IMR-90 (cell line): Measurements from ENCODE around the gene SLC16A7. TPM values are rescaled to one million over a fixed set of nuclear protein-coding genes. Genes with fewer than 3 reads are reported as not detected.

Experiments used
- ATAC-seq: fragments of 200-7000 bp; cut with Tn5 transposase; 2 replicates; pipeline ENCODE4 v1.9.1; 2020; ENCODE audit warnings: low read depth, mild to moderate bottlenecking, moderate library complexity
- BruUV-seq: library from RNA; stranded (reverse); fragments of 400-500 nt; replicated peaks from 2 replicates; lab custom pipeline; 2021; lab: Mats Ljungman, UMichigan
- CTCF ChIA-PET: fragments of 300-600 bp; formaldehyde crosslinking; extraction: SDS; loops from one replicate; lab custom pipeline; 2021; ENCODE audit warnings: antibody characterized with exemption; lab: Yijun Ruan, JAX
- POLR2A ChIA-PET: fragments of 300-600 bp; sonication (Branson Sonifier 250); formaldehyde crosslinking; loops from one replicate; lab custom pipeline; 2022; ENCODE audit warnings: antibody characterized with exemption; ENCODE audit not compliant: unreplicated experiment; lab: Charles Lee
- DNase-seq: peaks from one replicate; pipeline ENCODE4 v3.0.0; 2013
- H2AFZ ChIP-seq: replicated peaks from 2 replicates; pipeline ENCODE3; 2013; ENCODE audit warnings: low read length, mild to moderate bottlenecking; ENCODE audit not compliant: poor library complexity
- H2AK5ac ChIP-seq: 2 replicates; pipeline ENCODE4 v1.6.1; 2013; ENCODE audit warnings: low read depth, low read length, inconsistent platforms
- H2AK9ac ChIP-seq: replicated peaks from 2 replicates; pipeline ENCODE3; 2013; ENCODE audit warnings: mild to moderate bottlenecking, low read depth, low read length, moderate library complexity; ENCODE audit not compliant: poor library complexity
- H2BK120ac ChIP-seq: 2 replicates; pipeline ENCODE4 v1.6.1; 2013; ENCODE audit warnings: low read depth, low read length, inconsistent platforms
- H2BK15ac ChIP-seq: 3 replicates; pipeline ENCODE4 v1.6.1; 2013; ENCODE audit warnings: low read depth, low read length, inconsistent platforms
- H2BK20ac ChIP-seq: 2 replicates; pipeline ENCODE4 v1.6.1; 2013; ENCODE audit warnings: low read depth, mild to moderate bottlenecking, inconsistent platforms, low read length, moderate library complexity
- H2BK5ac ChIP-seq: 2 replicates; pipeline ENCODE4 v1.6.1; 2013; ENCODE audit warnings: mild to moderate bottlenecking, low read depth, low read length, inconsistent platforms; ENCODE audit not compliant: poor library complexity, severe bottlenecking
- H3K14ac ChIP-seq: replicated peaks from 2 replicates; pipeline ENCODE4 v1.6.1; 2013; ENCODE audit warnings: low read depth, low read length, inconsistent platforms
- H3K18ac ChIP-seq: 2 replicates; pipeline ENCODE4 v1.6.1; 2013; ENCODE audit warnings: low read depth, low read length, control low read depth
- H3K23ac ChIP-seq: 2 replicates; pipeline ENCODE4 v1.6.1; 2013; ENCODE audit warnings: low read depth, low read length, inconsistent platforms
- H3K27ac ChIP-seq: 2 replicates; pipeline ENCODE4 v1.5.1; 2013; ENCODE audit warnings: mild to moderate bottlenecking, control low read depth, low read length; ENCODE audit not compliant: insufficient read depth
- H3K27me3 ChIP-seq: 2 replicates; pipeline ENCODE4 v1.6.1; 2013; ENCODE audit warnings: low read length; ENCODE audit not compliant: control insufficient read depth, insufficient read depth
- H3K36me3 ChIP-seq: 2 replicates; pipeline ENCODE4 v1.6.1; 2013; ENCODE audit warnings: low read length, mixed read lengths; ENCODE audit not compliant: control insufficient read depth, insufficient read depth
- H3K4ac ChIP-seq: 2 replicates; pipeline ENCODE4 v1.6.1; 2013; ENCODE audit warnings: low read depth, low read length, inconsistent platforms
- H3K4me1 ChIP-seq: 2 replicates; pipeline ENCODE4 v1.6.1; 2013; ENCODE audit warnings: low read length, mixed read lengths; ENCODE audit not compliant: control insufficient read depth, insufficient read depth
- H3K4me2 ChIP-seq: 2 replicates; pipeline ENCODE4 v1.6.1; 2013; ENCODE audit warnings: low read depth, mild to moderate bottlenecking, control low read depth, low read length, moderate library complexity
- H3K4me3 ChIP-seq: 2 replicates; pipeline ENCODE4 v1.5.1; 2013; ENCODE audit warnings: low read depth, mild to moderate bottlenecking, control low read depth, low read length, moderate library complexity; ENCODE audit not compliant: insufficient read depth
- H3K56ac ChIP-seq: 2 replicates; pipeline ENCODE4 v1.6.1; 2013; ENCODE audit warnings: low read length, inconsistent platforms; ENCODE audit not compliant: insufficient read depth; ENCODE audit errors: extremely low read depth
- H3K79me1 ChIP-seq, 2 experiments: 2 replicates each; pipeline ENCODE4 v1.6.1; 2013; ENCODE audit warnings: low read length in 2 of 2, inconsistent platforms in 1 of 2, low read depth in 1 of 2
- H3K9ac ChIP-seq: 2 replicates; pipeline ENCODE4 v1.6.1; 2013; ENCODE audit warnings: low read depth, low read length, control low read depth
- H3K9me1 ChIP-seq: 2 replicates; pipeline ENCODE4 v1.6.1; 2013; ENCODE audit warnings: low read length, inconsistent platforms; ENCODE audit not compliant: insufficient read depth
- H3K9me3 ChIP-seq: 2 replicates; pipeline ENCODE4 v1.6.1; 2013; ENCODE audit warnings: low read length; ENCODE audit not compliant: control insufficient read depth, insufficient read depth
- H4K20me1 ChIP-seq: 2 replicates; pipeline ENCODE4 v1.6.1; 2013; ENCODE audit warnings: low read length, inconsistent platforms; ENCODE audit not compliant: insufficient read depth
- H4K5ac ChIP-seq: 2 replicates; pipeline ENCODE4 v1.6.1; 2013; ENCODE audit warnings: mild to moderate bottlenecking, low read depth, low read length, control low read depth
- H4K8ac ChIP-seq, 2 experiments: 2 replicates each; pipeline ENCODE4 v1.6.1; 2013; ENCODE audit warnings: low read depth in 2 of 2, low read length in 2 of 2, control low read depth in 1 of 2, inconsistent platforms in 1 of 2
- H4K91ac ChIP-seq: 2 replicates; pipeline ENCODE4 v1.6.1; 2013; ENCODE audit warnings: low read depth, low read length, inconsistent platforms; ENCODE audit not compliant: insufficient read depth
- BHLHE40 ChIP-seq: fragments of 150-350 bp; IDR thresholded peaks from 2 replicates; pipeline ENCODE4 v1.6.1; 2016; ENCODE audit warnings: mild to moderate bottlenecking, low read depth, low read length
- CEBPB ChIP-seq: IDR thresholded peaks from 2 replicates; pipeline ENCODE4 v1.6.1; 2012; ENCODE audit warnings: low read depth, low read length, improper control_type of control experiment
- CHD1 ChIP-seq: IDR thresholded peaks from 2 replicates; pipeline ENCODE4 v1.6.1; 2012; ENCODE audit warnings: low read depth, low read length, improper control_type of control experiment
- FOS ChIP-seq: fragments of 150-350 bp; IDR thresholded peaks from 2 replicates; pipeline ENCODE4 v1.6.1; 2016; ENCODE audit warnings: low read depth, low read length
- MAFK ChIP-seq: IDR thresholded peaks from 2 replicates; pipeline ENCODE4 v1.6.1; 2012; ENCODE audit warnings: low read depth, low read length, improper control_type of control experiment
- MAZ ChIP-seq: IDR thresholded peaks from 2 replicates; pipeline ENCODE4 v1.6.1; 2012; ENCODE audit warnings: low read depth, mild to moderate bottlenecking, low read length, improper control_type of control experiment, moderate library complexity, borderline replicate concordance
- MXI1 ChIP-seq: IDR thresholded peaks from 2 replicates; pipeline ENCODE4 v1.6.1; 2012; ENCODE audit warnings: low read depth, mild to moderate bottlenecking, low read length, moderate library complexity, borderline replicate concordance
- NFE2L2 ChIP-seq: fragments of 150-350 bp; IDR thresholded peaks from 2 replicates; pipeline ENCODE4 v1.6.1; 2016; ENCODE audit warnings: low read depth, mild to moderate bottlenecking, low read length
- POLR2A ChIP-seq: IDR thresholded peaks from 2 replicates; pipeline ENCODE4 v1.6.1; 2012; ENCODE audit warnings: mild to moderate bottlenecking, low read depth, low read length
- RAD21 ChIP-seq: IDR thresholded peaks from 2 replicates; pipeline ENCODE4 v1.6.1; 2012; ENCODE audit warnings: low read length, improper control_type of control experiment
- RCOR1 ChIP-seq: IDR thresholded peaks from 2 replicates; pipeline ENCODE4 v1.6.1; 2012; ENCODE audit warnings: mild to moderate bottlenecking, low read length, improper control_type of control experiment; ENCODE audit not compliant: insufficient replicate concordance
- RFX5 ChIP-seq: IDR thresholded peaks from 2 replicates; pipeline ENCODE4 v1.8.0; 2012; ENCODE audit warnings: low read depth, mild to moderate bottlenecking, low read length, moderate library complexity
- SMC3 ChIP-seq: fragments of 150-350 bp; IDR thresholded peaks from 2 replicates; pipeline ENCODE4 v1.6.1; 2016; ENCODE audit warnings: low read depth, mild to moderate bottlenecking, antibody characterized with exemption, low read length, moderate library complexity
- WGBS, 2 experiments: methylation state at CpG; one replicate each; pipeline versions ENCODE4 v1.1.5 to v1.1.7; 2013; ENCODE audit warnings: missing lambda C conversion rate in 2 of 2; ENCODE audit not compliant: insufficient read length in 1 of 2; ENCODE audit errors: extremely low coverage in 2 of 2; 5-methylcytosine and 5-hydroxymethylcytosine counted together
- dilution Hi-C: fragments of 300-500 bp; cut with HindIII; formaldehyde crosslinking; loops from one replicate; pipeline ENCODE4 v1.14.3; 2018; ENCODE audit warnings: low sequenced_read_pairs; ENCODE audit not compliant: unreplicated experiment
- in situ Hi-C: fragments of 300-500 bp; cut with MboI; formaldehyde crosslinking; loops from 3 replicates; pipeline ENCODE4 v1.14.3; 2019; ENCODE audit warnings: low sequenced_read_pairs, inconsistent platforms, mixed read lengths
- intact Hi-C: fragments of 100-400 bp; cut with micrococcal nuclease; formaldehyde crosslinking; loops from 2 replicates; pipeline ENCODE4 v1.10.0; 2022
- polyA plus RNA-seq, 3 experiments: library from polyadenylated mRNA; depleted of rRNA; stranded (reverse); fragments of >200 nt; gene quantifications; 2 replicates each; pipeline ENCODE4 v1.2.3, GENCODE V29; 2012; ENCODE audit warnings: low replicate concordance in 1 of 3
- total RNA-seq: library from RNA; depleted of rRNA; stranded (reverse); fragments of >200 nt; gene quantifications from 2 replicates; pipeline ENCODE4 v1.2.3, GENCODE V29; 2012
- TF ChIP-seq, protein P1 (sequence below): fragments of 150-350 bp; IDR thresholded peaks from 2 replicates; pipeline ENCODE4 v1.6.1; 2016; ENCODE audit warnings: low read depth, mild to moderate bottlenecking, low read length, moderate library complexity, borderline replicate concordance
- TF ChIP-seq, protein P2 (sequence below): fragments of 150-350 bp; IDR thresholded peaks from 2 replicates; pipeline ENCODE4 v1.6.1; 2017; ENCODE audit warnings: mild to moderate bottlenecking, antibody characterized with exemption, low read length, low read depth
- TF ChIP-seq, protein P3 (sequence below): conservative IDR thresholded peaks from 2 replicates; pipeline ENCODE4 v1.5.1; 2012; ENCODE audit warnings: mild to moderate bottlenecking, low read depth, low read length, improper control_type of control experiment

SLC16A7 gene
- total and polyA plus RNA-seq, 2 of the 4 experiments (the other 2 are of a cell fraction) = 2.6 to 21.5 TPM

DNA sequence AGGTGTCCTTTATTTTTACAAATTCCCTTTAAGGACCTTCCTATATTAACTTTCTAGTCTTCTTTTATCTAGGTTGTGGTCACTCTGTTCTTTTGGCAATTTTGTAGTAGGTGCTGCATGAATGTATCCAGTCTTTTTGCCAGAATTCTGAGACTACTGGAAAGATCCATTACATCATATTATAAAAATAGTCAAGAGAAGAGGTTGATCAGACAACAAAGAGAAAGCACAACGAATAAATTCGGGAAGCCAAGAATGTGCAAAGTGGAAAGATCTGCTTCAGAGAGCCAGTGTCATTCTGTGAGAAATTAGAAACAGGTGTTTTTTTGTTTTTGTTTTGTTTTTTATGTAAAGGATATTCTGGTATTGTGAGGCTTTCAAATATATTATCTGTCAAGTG, 15.8 kb upstream of the SLC16A7 start:
- no peak overlapping the region for H2AK5ac ChIP-seq
- no peak overlapping the region for H3K27ac ChIP-seq
- no peak overlapping the region for H4K91ac ChIP-seq
- H2AFZ ChIP-seq = no peak overlapping the region
- no peak overlapping the region for H3K14ac ChIP-seq
- dilution Hi-C loops = no loop called here
- no peak overlapping the region for H2BK20ac ChIP-seq
- intact Hi-C loops = no loop called here
- H3K4me2 ChIP-seq = no peak overlapping the region
- H2BK5ac ChIP-seq = no peak overlapping the region
- no peak overlapping the region for H2AK9ac ChIP-seq
- no peak overlapping the region for H3K56ac ChIP-seq
- H3K18ac ChIP-seq = no peak overlapping the region
- H2BK120ac ChIP-seq = no peak overlapping the region
- CTCF ChIA-PET = no interaction called here
- no peak for ATAC-seq
- no peak overlapping the region for H4K8ac ChIP-seq
- peaks cover 2% of the 10 kb centered on the region; the same call in 1 of the 2 replicates for H3K27me3 ChIP-seq
- H2BK15ac ChIP-seq = no peak overlapping the region
- H3K9ac ChIP-seq = no peak overlapping the region
- WGBS, 2 experiments = no CpG with 5 or more reads among the region's 2 CpGs
- H3K9me3 ChIP-seq = no peaks in the 10 kb centered on the region
- no TSS peak for BruUV-seq
- no peaks in the 10 kb centered on the region for H3K9me1 ChIP-seq
- DNase-seq = no peak
- in situ Hi-C loops = no loop called here
- TF ChIP-seq RCOR1 (no peak), CEBPB (no peak), SMC3 (no peak), MAFK (no peak), MAZ (no peak), FOS (no peak), CHD1 (no peak), POLR2A (no peak), RAD21 (no peak), NFE2L2 (no peak), BHLHE40 (no peak), RFX5 (no peak), MXI1 (no peak)
- TF ChIP-seq, protein P1, sequence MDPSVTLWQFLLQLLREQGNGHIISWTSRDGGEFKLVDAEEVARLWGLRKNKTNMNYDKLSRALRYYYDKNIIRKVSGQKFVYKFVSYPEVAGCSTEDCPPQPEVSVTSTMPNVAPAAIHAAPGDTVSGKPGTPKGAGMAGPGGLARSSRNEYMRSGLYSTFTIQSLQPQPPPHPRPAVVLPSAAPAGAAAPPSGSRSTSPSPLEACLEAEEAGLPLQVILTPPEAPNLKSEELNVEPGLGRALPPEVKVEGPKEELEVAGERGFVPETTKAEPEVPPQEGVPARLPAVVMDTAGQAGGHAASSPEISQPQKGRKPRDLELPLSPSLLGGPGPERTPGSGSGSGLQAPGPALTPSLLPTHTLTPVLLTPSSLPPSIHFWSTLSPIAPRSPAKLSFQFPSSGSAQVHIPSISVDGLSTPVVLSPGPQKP = no peak
- TF ChIP-seq, protein P2, sequence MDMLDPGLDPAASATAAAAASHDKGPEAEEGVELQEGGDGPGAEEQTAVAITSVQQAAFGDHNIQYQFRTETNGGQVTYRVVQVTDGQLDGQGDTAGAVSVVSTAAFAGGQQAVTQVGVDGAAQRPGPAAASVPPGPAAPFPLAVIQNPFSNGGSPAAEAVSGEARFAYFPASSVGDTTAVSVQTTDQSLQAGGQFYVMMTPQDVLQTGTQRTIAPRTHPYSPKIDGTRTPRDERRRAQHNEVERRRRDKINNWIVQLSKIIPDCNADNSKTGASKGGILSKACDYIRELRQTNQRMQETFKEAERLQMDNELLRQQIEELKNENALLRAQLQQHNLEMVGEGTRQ = no peak
- TF ChIP-seq, protein P3, sequence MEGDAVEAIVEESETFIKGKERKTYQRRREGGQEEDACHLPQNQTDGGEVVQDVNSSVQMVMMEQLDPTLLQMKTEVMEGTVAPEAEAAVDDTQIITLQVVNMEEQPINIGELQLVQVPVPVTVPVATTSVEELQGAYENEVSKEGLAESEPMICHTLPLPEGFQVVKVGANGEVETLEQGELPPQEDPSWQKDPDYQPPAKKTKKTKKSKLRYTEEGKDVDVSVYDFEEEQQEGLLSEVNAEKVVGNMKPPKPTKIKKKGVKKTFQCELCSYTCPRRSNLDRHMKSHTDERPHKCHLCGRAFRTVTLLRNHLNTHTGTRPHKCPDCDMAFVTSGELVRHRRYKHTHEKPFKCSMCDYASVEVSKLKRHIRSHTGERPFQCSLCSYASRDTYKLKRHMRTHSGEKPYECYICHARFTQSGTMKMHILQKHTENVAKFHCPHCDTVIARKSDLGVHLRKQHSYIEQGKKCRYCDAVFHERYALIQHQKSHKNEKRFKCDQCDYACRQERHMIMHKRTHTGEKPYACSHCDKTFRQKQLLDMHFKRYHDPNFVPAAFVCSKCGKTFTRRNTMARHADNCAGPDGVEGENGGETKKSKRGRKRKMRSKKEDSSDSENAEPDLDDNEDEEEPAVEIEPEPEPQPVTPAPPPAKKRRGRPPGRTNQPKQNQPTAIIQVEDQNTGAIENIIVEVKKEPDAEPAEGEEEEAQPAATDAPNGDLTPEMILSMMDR = no peak
- H3K4me1 ChIP-seq = no peaks in the 10 kb centered on the region
- no peak overlapping the region for H3K4ac ChIP-seq
- H3K79me1 ChIP-seq = no peaks in the 10 kb centered on the region
- H3K23ac ChIP-seq = no peak overlapping the region
- no peak overlapping the region for H4K5ac ChIP-seq
- no peaks in the 10 kb centered on the region for H3K36me3 ChIP-seq
- POLR2A ChIA-PET = no interaction called here
- no peak overlapping the region for H3K4me3 ChIP-seq
- no peaks in the 10 kb centered on the region for H4K20me1 ChIP-seq
